ENCODE data around the gene RASGRF1. TPM values are rescaled to one million over a fixed set of nuclear protein-coding genes. Genes with fewer than 3 reads are reported as not detected.

RASGRF1 gene
- total RNA-seq, 3 donors from 2014 or later = 0.15 to 0.16 TPM; not detected in 1

- no peaks in the 10 kb centered on the region for H3K9me3 ChIP-seq
- H3K4me3 ChIP-seq = no peak overlapping the region
- no peaks in the 10 kb centered on the region for H3K27me3 ChIP-seq
- TF ChIP-seq POLR2A (IDR thresholded peaks at IDR 0.05) (no peak), POLR2AphosphoS5 (IDR thresholded peaks at IDR 0.05) (no peak), CTCF (IDR thresholded peaks at IDR 0.05) (no peak)
- no peaks in the 10 kb centered on the region for H3K4me1 ChIP-seq
- no peak for DNase-seq (ENCODE audit: low spot score in 2 of 2)
- no peak overlapping the region for H3K27ac ChIP-seq
- H3K36me3 ChIP-seq = no peaks in the 10 kb centered on the region
- intact Hi-C loops (cut with DNase I; ENCODE audit: low total_unique reads) = no loop called here
Measured at GRCh38 chr15:79010278-79010677, 80.3 kb downstream of the RASGRF1 start.

GRCh38 chr15:79009379-79009778 is 81.2 kb downstream of the RASGRF1 start:
- Histone ChIP-seq H3K9me3 (no peaks in the 10 kb centered on the region), H3K27me3 (no peaks in the 10 kb centered on the region), H3K27ac (no peak overlapping the region), H3K4me1 (peaks cover 3 to 4% of the 10 kb centered on the region in 2 donors), H3K4me3 (no peak overlapping the region), H3K36me3 (no peaks in the 10 kb centered on the region)
- intact Hi-C loops (cut with DNase I; ENCODE audit: low total_unique reads) = no loop called here
- TF ChIP-seq POLR2A (IDR thresholded peaks at IDR 0.05) (no peak), POLR2AphosphoS5 (IDR thresholded peaks at IDR 0.05) (no peak), CTCF (IDR thresholded peaks at IDR 0.05) (no peak)
- no peak for DNase-seq (ENCODE audit: low spot score in 2 of 2)

GRCh38 chr15:79008659-79009058 is 81.9 kb downstream of the RASGRF1 start:
- peaks cover 8 to 9% of the 10 kb centered on the region in 2 donors for H3K4me1 ChIP-seq
- no peaks in the 10 kb centered on the region for H3K36me3 ChIP-seq
- no peak overlapping the region for H3K27ac ChIP-seq
- no peaks in the 10 kb centered on the region for H3K27me3 ChIP-seq
- H3K9me3 ChIP-seq = no peaks in the 10 kb centered on the region
- intact Hi-C loops (cut with DNase I; ENCODE audit: low total_unique reads) = no loop called here
- no peak for DNase-seq (ENCODE audit: low spot score in 2 of 2)
- TF ChIP-seq POLR2A (IDR thresholded peaks at IDR 0.05) (no peak), POLR2AphosphoS5 (IDR thresholded peaks at IDR 0.05) (no peak), CTCF (IDR thresholded peaks at IDR 0.05) (no peak)
- no peak overlapping the region for H3K4me3 ChIP-seq

GRCh38 chr15:79007066-79007465 is 83.5 kb downstream of the RASGRF1 start:
- Histone ChIP-seq H3K27ac (no peak overlapping the region), H3K4me1 (peaks cover 8 to 9% of the 10 kb centered on the region in 2 donors), H3K4me3 (no peak overlapping the region), H3K9me3 (no peaks in the 10 kb centered on the region), H3K27me3 (no peaks in the 10 kb centered on the region), H3K36me3 (no peaks in the 10 kb centered on the region)
- DNase-seq (ENCODE audit: low spot score in 2 of 2) = no peak
- TF ChIP-seq CTCF (IDR thresholded peaks at IDR 0.05) = no peak
- TF ChIP-seq POLR2AphosphoS5 (IDR thresholded peaks at IDR 0.05) = no peak
- no peak for TF ChIP-seq POLR2A (IDR thresholded peaks at IDR 0.05)
- intact Hi-C loops (cut with DNase I; ENCODE audit: low total_unique reads) = no loop called here

GRCh38 chr15:79006071-79006470 is 84.5 kb downstream of the RASGRF1 start:
- H3K36me3 ChIP-seq = no peaks in the 10 kb centered on the region
- no peak overlapping the region for H3K4me3 ChIP-seq
- H3K27ac ChIP-seq = no peak overlapping the region
- TF ChIP-seq POLR2AphosphoS5 (IDR thresholded peaks at IDR 0.05) (no peak), POLR2A (IDR thresholded peaks at IDR 0.05) (no peak), CTCF (IDR thresholded peaks at IDR 0.05) (no peak)
- H3K4me1 ChIP-seq = peaks cover 8 to 9% of the 10 kb centered on the region in 2 donors
- H3K27me3 ChIP-seq = no peaks in the 10 kb centered on the region
- no peak for DNase-seq (ENCODE audit: low spot score in 2 of 2)
- no peaks in the 10 kb centered on the region for H3K9me3 ChIP-seq
- intact Hi-C loops (cut with DNase I; ENCODE audit: low total_unique reads) = no loop called here

Measured in breast epithelium (tissue), 4 donors.